Right atrium auricular region (tissue), 2 donors: Measurements from ENCODE around the gene SLC41A3. TPM values are rescaled to one million over a fixed set of nuclear protein-coding genes. Genes with fewer than 3 reads are reported as not detected.
A peak's percentile ranks its signal among the peaks of the same experiment; 100 is the strongest.

Experiments
- DNase-seq: peaks from one replicate; pipeline ENCODE4 v3.0.0-alpha.2; 2019; ENCODE audit warnings: low spot score
- H3K27ac ChIP-seq, 2 donors: fragments of 200-600 bp; sonication (generic); 1 replicate in 1 of 2; 2 replicates in 1 of 2; pipeline ENCODE4 v1.5.1; 2016 to 2019
- H3K27me3 ChIP-seq, 2 donors: fragments of 200-600 bp; sonication (generic); one replicate each; pipeline versions ENCODE4 v1.5.1 to v1.6.0; 2017 to 2019
- H3K36me3 ChIP-seq: fragments of 200-600 bp; sonication (generic); one replicate; pipeline ENCODE4 v1.5.1; 2016
- H3K4me1 ChIP-seq, 2 donors: fragments of 200-600 bp; sonication (generic); one replicate each; pipeline versions ENCODE4 v1.5.1 to v1.6.0; 2017 to 2019
- H3K4me3 ChIP-seq, 2 donors: fragments of 200-600 bp; sonication (generic); 1 replicate in 1 of 2; 2 replicates in 1 of 2; pipeline ENCODE4 v1.5.1; 2017 to 2019; ENCODE audit warnings: mild to moderate bottlenecking in 1 of 2, moderate library complexity in 1 of 2
- H3K9me3 ChIP-seq, 2 donors: fragments of 200-600 bp; sonication (generic); one replicate each; pipeline ENCODE4 v1.5.1; 2019
- total RNA-seq, 2 donors: library from RNA; depleted of rRNA; stranded (reverse); fragments of >200 nt; gene quantifications; one replicate each; pipeline ENCODE4 v1.1.0, GENCODE V29; 2016
- TF ChIP-seq, protein P1 (sequence below), 2 donors: fragments of 200-600 bp; sonication (generic); IDR thresholded peaks; one replicate each; pipeline ENCODE4 v1.5.1; 2019; ENCODE audit warnings: antibody characterized with exemption in 2 of 2

SLC41A3 gene
- total RNA-seq, 2 donors from 2014 or later = 34.1 to 39.6 TPM

DNA sequence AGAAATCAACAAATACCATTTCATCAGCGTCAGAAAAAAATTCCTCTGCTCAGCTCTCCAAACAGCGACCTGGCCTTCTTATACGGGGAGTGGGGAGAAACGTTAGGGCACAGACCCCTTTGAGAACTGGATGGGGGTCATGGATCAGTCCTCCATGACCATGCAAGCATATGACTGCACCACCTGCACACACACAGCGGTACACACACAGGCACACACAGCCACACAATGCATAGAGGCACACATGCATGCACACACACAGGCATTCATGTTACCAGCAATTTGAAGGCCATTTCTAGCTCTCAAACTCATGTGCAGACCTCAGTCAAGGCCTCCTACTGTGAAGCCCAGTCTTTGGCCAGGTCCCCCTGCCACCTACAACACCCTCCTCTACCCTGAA, 50.2 kb downstream of the SLC41A3 start:
- TF ChIP-seq, protein P1, sequence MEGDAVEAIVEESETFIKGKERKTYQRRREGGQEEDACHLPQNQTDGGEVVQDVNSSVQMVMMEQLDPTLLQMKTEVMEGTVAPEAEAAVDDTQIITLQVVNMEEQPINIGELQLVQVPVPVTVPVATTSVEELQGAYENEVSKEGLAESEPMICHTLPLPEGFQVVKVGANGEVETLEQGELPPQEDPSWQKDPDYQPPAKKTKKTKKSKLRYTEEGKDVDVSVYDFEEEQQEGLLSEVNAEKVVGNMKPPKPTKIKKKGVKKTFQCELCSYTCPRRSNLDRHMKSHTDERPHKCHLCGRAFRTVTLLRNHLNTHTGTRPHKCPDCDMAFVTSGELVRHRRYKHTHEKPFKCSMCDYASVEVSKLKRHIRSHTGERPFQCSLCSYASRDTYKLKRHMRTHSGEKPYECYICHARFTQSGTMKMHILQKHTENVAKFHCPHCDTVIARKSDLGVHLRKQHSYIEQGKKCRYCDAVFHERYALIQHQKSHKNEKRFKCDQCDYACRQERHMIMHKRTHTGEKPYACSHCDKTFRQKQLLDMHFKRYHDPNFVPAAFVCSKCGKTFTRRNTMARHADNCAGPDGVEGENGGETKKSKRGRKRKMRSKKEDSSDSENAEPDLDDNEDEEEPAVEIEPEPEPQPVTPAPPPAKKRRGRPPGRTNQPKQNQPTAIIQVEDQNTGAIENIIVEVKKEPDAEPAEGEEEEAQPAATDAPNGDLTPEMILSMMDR (IDR thresholded peaks at IDR 0.05) = no peak
- no peak for DNase-seq
- Histone ChIP-seq H3K27me3 (no peaks in the 10 kb centered on the region), H3K27ac (no peak overlapping the region), H3K4me1 (no peaks in the 10 kb centered on the region), H3K4me3 (no peak overlapping the region), H3K9me3 (no peaks in the 10 kb centered on the region), H3K36me3 (peaks cover 15% of the 10 kb centered on the region)

DNA sequence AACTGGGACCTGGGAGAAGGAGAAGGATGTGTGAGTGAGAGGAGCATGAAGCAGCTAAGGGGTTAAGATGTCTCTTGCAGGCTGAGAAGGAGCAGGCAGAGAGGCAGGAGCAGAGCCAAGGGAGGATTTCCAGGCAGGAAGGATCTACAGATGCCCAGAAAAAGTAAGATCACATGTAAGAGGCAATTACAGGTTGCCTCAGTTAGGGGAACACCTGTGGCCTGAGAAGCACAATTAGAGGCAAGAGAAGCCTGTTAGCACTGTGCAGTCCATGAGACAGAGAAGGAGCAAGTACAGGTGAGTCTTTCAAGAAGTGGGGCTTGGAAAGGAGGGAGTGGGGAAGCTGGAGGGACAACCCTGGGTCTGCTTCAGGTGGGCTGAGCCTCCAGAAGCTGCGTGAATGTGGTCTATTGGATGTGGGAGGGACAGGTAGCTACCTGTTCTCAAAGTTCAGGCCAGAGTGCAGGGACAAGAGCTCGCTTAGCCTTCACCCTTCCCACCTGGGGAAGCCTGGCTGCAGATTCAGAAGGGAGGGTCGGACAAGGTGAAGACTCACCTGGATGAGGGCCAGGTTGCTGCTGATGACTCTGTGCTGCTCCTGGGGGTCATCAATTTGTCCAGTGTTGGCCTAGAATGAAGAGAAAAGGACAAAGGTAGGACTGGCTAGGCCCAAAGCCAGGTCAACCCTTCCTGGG, 50.7 kb downstream of the SLC41A3 start:
- Histone ChIP-seq H3K4me3 (no peak overlapping the region), H3K9me3 (peaks cover 0 to under 1% of the 10 kb centered on the region in 2 donors), H3K27ac (no peak overlapping the region), H3K27me3 (no peaks in the 10 kb centered on the region), H3K36me3 (peaks cover 16% of the 10 kb centered on the region), H3K4me1 (no peaks in the 10 kb centered on the region)
- TF ChIP-seq, protein P1 (IDR thresholded peaks at IDR 0.05) = no peak
- peak; percentile 30 for DNase-seq

DNA sequence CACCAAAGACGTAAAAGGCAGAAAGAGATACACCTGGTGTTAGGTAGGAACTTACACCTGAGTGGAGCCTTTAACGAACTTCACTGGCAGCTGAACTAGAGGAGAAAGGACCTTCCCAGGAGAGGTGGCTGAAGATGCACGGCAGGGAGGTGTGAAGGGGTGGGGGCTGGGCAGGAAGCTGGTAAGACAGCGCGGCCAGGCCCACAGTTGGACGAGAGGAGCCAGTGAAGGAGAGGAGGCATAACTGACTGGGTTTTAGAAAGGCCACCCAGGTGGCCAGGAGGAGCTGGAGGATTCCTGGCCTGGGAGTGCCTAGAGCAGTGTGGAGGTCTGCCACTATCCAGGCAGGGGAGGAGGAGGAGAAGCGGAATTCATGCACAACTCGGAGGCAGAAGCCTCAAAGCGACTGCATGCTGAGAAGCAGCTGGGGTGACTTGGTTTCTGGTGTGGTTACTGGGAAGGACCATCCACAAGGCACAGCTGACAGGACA, 51.9 kb downstream of the SLC41A3 start:
- H3K4me1 ChIP-seq = no peaks in the 10 kb centered on the region
- peaks cover 0 to 8% of the 10 kb centered on the region in 2 donors for H3K9me3 ChIP-seq
- no peak overlapping the region for H3K4me3 ChIP-seq
- no peaks in the 10 kb centered on the region for H3K27me3 ChIP-seq
- H3K27ac ChIP-seq = no peak overlapping the region
- peak; percentile 21 for DNase-seq
- peaks cover 16% of the 10 kb centered on the region for H3K36me3 ChIP-seq
- TF ChIP-seq, protein P1 (IDR thresholded peaks at IDR 0.05) = no peak

DNA sequence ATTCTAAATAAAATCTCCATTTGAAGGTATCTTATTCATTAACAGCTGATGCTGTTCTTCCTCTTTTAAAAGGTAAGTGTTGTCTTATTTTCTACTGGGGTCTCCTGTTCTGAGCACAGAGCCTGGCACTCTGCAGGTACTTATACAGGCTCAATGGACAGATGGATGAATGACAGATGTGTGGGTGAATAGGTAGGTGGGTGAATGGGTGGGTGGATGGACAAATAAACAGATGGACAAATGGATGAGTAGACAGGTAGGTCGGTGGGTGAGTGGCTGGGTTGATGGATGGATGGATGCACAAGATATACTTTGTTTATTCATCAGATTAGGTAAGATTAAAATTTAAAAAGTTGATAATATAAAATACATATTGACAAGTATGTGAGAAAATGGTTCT, 53.5 kb downstream of the SLC41A3 start:
- TF ChIP-seq, protein P1 (IDR thresholded peaks at IDR 0.05) = no peak
- DNase-seq = peak; percentile 16
- H3K4me1 ChIP-seq = no peaks in the 10 kb centered on the region
- H3K4me3 ChIP-seq = no peak overlapping the region
- H3K27me3 ChIP-seq = no peaks in the 10 kb centered on the region
- no peak overlapping the region for H3K27ac ChIP-seq
- H3K36me3 ChIP-seq = peaks cover 19% of the 10 kb centered on the region
- H3K9me3 ChIP-seq = peaks cover 0 to 8% of the 10 kb centered on the region in 2 donors

DNA sequence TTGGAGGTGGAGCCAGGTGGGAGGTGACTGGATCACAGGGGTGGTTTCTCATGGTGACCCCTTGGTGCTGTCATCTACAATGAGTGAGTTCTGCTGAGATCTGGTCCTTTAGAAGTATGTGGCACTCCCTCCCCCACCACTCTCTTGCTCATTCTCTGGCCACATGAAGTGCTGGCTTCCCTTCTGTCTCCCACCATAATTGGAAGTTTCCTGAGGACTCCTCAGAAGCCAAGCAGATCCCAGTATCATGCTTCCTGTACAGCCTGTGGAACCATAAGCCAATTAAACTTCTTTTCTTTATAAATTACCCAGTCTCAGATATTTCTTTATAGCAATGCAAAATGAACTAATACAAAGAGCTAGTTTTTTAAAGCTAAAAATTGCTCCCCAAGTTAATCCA, 54.7 kb downstream of the SLC41A3 start:
- peaks cover 28% of the 10 kb centered on the region for H3K36me3 ChIP-seq
- H3K27ac ChIP-seq = no peak overlapping the region
- DNase-seq = no peak
- H3K4me1 ChIP-seq = no peaks in the 10 kb centered on the region
- TF ChIP-seq, protein P1 (IDR thresholded peaks at IDR 0.05) = no peak
- peaks cover 0 to 8% of the 10 kb centered on the region in 2 donors for H3K9me3 ChIP-seq
- H3K4me3 ChIP-seq = no peak overlapping the region
- H3K27me3 ChIP-seq = no peaks in the 10 kb centered on the region
